Activated CD4-positive, CD25-positive, alpha-beta regulatory T cell treated with anti-CD3 and anti-CD28 coated beads, Interleukin-2, amount 50 U/mL, for 72 hours (primary cell): ENCODE results near the gene ARHGEF3.

Experiments
- DNase-seq: peaks from one replicate; pipeline ENCODE4 v3.0.0; 2021

The ARHGEF3 gene

DNA sequence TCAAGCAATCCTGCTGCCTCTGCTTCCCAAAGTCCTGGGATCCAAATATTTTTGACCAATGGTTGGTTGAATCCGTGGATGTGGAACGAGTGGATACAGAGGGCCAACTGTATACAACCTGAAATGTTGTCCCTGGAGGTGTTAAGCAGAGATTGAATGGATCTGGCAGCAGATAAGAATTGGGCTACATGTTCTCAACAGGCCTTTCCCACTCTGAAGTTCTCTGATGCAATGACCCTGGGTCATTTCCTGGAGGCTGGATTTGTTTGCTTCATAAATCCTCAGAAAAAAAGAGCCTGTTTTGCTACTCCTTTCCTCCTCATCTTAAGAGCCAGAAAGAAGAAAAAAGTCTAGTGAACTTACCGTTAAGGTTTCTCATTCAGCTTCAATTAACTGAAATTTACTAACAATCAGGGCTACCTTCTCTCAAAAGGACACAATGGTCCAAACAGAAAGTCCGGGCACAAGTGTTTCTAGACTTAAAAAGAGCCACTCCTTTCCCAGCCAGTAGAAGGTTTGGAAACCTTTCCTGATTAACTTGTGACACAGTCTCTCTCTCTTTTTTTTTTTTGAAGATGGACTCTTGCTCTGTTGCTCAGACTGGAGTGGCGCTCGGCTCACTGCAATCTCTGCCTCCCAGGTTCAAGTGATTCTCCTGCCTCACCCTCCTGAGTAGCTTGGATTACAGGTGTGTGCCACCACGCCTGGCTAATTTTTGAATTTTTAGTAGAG, 6.5 kb downstream of the ARHGEF3 start:
- DNase-seq: no peak

DNA sequence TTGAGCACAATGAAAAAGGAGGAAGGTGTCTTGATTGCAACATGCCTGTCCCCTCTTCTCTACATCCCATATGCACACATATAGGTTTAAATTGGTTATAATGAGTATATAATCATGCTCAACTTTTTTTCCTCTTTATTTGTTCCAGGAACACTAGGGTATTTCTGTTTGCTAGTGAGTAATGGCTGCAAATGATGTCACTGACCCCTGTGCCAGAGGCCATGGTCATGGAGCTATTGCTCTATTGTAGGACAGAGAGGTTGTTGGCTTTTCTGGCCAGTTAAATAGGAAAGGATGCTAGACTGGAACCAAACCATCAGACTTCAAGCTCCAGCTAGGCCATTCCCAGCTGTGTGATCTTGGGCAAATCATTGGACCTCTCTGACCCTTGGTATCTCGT, 9.6 kb downstream of the ARHGEF3 start:
- DNase-seq: no peak

DNA sequence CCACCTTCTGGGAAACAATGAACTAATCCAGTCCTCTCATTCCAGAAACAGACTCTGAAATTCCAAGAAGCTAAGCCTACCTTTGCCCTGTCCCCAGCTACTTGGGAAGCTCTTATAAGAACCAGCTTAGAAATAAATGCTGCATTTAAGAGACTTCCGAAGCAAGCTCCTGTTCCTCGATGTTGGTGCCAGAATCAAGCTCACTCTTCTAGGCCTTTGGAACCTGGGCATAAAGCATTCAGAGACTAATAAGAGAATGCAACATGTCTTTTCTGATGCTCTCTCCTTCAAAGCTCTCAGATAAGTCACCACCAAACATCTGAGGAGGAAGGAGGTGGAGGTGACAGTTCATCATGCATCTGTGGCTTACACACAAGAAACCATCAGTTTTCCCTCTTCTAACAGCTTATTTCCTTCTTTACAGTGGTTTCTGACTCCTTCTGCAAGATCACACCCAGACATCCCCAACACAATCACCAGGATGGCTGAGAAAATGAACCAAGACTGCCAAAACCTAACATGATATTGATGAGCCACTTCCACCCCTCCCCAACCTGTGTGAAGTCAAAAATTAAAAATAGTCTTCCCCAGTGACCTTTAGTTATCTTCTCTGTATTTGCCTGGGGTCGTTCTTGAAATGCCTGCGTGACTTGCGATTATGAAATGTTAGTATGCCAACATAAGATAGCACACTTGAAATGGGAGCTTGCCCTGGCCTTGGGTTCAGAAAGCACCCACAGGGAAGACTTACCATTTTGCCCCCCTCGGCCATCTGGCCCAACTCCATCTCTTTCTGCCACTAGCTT, 11.5 kb downstream of the ARHGEF3 start:
- DNase-seq: no peak

DNA sequence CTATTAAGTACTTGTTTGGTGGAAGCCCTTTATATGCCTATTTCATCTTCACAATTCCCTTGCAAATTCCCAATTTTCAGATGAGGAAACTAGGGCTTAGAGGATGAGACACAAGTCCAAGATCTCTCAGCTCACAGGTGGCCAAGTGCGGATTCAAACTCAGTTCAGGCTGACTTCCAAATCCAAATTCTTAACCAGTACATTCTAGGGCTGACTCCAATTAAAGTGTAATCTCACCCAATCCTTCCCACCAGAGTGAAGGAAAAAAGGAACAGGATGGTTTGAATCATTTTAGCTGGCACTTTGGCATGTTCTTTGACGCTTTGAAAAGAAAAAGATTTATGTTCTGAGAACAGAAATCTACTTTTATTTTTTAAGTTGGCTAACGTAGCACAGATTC, 12.7 kb downstream of the ARHGEF3 start:
- DNase-seq: no peak

DNA sequence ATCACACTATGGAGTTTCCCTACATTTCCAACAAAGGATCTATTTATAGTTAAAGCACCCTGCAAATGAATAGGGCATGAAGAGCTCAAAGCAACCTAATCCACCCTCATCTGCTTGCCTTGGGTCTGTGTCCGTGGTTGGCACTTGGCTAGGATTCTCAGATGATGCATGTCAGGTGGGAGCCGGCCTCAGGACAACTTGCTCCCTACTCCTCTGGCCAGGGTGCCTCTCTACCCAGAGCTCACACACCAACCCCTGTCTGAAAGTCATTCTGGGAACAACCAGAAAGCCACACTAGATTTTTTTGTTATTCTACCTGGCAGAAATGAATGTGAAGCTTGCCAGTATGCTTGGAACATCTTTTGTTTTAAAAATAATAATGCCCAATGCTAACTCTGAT, 13.2 kb downstream of the ARHGEF3 start:
- DNase-seq: no peak

DNA sequence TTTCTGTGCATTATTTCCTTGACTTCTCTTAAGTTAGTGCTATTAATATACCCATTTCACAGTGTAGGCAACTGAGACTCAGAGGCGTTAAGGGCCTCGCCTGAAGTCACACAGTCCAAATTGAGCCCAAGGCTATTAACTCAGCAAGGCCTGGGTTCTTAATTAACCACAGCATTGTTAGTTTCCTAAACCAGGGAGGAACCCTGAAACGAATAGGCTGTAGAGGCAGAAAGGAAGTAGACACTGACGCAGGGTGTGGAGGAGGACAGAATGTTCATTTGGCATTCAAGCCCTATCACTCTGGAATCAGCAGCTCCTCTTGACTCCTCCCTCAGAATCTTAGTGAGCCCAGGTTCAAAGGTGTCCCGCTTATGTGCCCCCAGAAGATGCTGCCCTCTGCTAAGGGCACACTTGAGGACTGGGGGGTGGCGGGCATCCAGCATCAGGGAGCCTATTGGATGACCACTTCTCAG, 13.9 kb downstream of the ARHGEF3 start:
- no peak for DNase-seq

DNA sequence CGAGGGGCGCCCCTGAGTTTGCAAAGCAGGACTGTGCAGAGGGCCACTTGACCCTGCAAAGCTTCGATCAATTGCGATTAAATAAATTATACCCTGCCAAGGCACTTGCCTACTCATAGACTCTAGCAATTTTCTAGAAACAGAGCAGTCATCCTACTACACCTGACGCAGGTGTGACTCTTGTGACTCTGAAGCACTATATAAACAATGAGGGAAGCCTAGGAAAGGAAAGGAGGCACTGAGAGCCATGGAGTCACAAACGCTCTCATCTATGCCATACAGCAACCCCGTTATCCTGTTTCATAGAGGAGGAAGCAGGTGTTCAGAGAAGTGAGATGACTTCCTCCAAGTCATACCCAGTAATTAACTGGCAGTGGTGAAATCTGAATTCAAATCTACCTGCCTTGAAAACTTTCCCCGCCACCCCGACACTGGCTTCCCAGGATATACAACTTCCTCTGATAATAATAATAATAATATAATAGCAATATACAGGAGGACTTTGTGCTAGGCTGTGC, 14.4 kb downstream of the ARHGEF3 start:
- DNase-seq: no peak

DNA sequence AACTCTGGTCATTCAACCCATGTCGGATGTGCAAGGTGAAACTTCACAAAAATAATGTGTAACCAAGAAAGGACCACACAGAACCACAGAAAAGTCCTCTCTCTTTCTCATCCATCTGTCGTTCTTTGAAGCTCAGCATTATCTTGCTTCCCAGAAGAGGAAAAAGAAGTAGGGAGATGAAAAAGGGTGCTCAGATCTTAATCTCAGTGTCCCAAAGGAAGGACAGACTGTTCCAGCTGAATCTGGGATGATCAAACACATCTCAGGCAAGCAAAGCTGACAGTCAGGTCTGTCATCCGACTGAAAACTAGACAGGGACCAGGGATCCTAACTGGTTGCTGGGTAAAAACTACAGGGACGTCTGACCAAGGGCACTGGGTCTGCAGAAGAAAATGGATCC, 16.2 kb downstream of the ARHGEF3 start:
- DNase-seq: no peak

DNA sequence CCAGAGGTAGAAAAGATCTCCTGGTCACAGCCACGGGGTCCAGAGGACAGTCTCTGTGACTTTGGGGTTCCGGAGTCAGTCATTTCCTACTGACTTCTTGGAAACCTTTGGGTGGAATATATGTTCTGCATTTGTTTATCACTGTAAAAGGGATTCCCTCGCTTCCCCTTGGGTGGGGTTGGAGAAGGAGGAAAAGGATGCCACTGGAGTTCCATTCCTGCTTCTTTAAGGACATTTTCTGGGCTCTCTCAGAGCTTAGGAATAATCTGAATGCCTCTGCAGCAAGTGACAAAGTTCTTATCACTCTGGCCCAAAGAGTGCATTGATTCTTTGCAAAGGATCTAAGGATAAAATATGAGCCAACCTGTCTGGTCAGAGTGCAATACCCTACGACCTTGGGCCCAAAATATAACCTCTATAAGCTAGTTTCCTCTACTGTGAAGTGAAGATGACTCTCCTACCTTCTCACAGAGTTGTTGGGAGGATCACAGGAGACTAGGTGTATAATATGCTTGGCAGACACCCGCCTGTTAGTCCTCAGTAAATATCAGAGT, 17.2 kb downstream of the ARHGEF3 start:
- DNase-seq: no peak

DNA sequence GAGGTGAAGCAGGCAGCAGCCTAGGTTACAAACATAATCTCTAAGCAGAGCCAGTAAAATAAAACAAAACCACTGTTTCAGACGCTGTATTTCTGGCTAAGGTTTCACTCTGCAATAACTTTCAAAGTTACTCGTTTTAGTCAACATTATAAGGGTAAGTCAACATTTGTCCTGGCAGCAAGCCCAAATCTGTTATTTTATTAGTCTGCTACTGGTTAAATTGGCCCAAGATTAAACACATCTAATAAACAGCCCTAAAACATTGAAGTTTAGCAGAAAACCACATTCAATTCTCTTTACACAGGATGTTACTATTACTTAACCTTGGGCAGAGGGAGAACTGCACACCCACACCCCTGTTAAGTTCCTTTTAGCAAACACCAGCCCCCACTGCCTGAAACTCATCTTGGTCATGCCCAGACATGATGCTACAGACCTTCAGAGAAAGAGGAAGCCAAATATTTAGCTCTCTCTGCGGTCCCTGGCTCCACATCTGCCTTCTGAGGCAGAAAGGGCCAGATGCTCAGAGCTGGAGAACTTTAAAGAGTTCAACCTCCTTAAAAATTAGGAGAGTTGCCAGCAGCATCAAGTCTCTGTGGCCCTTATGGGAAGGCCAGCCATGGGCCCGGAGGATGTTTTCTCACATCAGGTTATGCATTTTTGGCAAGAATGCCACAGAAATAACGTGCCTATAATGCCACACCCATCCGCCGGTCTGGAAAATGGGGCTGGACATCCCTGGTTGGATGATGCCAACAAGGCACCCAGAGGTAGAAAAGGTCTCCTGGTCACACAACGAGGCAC, 17.9 kb downstream of the ARHGEF3 start:
- peak; percentile 57 for DNase-seq

DNA sequence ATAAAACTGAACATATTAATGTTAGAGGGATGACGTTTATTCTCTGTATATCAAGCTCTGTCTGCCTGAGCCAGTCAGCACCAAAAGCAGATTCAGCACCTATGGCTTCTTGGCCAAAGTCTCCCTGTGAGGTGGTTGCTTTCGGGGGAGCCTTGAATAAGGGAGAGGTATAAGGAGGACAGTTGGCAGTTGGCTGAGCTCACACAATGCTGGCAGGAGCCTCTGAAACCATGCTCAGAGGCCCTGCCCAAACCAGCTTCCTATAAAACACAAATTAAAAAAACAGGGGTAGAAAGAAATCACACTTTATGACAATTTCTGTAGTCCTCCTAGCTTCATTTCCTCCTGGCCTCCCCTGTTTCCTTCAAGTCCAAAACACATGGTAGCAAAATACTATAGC, 18.8 kb downstream of the ARHGEF3 start:
- no peak for DNase-seq

DNA sequence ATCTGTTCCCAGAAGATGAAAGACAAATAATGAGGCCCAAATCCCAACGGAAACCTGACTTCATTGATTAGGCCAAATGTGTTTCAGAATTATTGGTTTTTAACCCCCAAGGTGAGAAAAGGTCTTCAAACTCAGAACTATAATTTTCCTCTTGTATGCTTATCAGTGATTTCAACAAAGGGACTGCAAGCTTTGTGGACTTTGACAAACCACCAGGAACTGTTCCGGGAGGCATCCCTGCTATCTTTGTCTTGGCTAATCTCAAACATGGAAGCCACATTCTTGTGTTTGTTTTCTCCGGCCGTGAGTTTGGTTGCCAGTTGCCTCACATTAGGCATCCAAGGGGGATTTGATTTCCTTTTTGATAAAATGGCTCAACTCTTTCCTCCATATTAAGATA, 19.5 kb downstream of the ARHGEF3 start:
- DNase-seq: no peak

DNA sequence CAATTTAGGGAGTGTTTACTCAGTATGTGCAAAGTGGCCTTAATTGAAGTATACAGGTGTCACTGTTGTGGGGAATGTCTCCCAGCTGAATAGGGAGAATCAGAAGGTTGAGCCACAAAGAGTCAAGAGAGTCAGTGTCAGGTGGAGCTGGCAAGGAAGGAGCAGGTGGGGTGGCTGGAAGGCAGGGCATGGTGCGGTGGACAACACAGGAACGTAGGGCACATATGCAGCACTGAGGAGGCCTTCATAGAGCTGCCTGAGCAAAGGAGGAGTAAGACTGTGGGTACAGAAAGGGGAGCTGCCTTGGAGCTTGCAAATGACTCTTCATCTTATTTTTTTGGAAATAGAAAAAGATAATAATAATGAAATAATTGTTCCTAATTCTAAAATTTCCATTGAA, 20.0 kb downstream of the ARHGEF3 start:
- no peak for DNase-seq

DNA sequence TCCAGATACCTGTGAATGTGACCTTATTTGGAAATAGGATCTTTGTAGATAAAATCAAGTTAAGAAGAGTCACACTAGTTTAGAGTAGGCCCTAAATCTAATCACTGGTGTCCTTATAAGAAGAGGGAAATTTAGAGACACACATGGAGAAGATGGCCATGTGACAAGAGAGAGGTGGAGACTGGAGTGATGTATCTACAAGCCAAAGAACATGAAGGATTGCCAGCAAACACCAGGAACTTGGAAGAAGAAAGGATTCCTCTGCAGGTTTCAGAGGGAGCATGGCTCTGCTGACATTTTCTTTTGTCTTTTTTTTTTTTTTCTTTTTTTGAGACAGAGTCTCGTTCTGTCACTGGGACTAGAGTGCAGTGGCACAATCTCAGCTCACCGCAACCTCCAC, 20.8 kb downstream of the ARHGEF3 start:
- no peak for DNase-seq

DNA sequence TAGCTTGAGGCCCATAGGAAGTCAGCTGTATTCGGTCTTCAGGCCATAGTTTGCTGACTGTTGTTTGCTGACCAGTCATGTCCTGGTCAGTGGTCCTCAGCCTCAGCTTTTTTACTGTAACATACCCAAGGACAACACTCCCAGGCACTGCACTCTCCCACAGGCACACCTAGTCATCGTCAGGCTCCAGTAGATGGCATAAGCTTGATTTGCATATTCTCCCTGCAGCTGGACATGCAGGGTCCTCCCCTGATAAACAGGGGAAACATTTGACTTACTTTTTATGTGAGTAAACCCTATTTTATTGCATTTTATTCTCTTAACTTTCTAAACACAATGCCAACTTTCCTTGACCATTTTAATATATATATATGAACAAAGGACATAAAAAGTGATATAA, 22.9 kb downstream of the ARHGEF3 start:
- DNase-seq: no peak

DNA sequence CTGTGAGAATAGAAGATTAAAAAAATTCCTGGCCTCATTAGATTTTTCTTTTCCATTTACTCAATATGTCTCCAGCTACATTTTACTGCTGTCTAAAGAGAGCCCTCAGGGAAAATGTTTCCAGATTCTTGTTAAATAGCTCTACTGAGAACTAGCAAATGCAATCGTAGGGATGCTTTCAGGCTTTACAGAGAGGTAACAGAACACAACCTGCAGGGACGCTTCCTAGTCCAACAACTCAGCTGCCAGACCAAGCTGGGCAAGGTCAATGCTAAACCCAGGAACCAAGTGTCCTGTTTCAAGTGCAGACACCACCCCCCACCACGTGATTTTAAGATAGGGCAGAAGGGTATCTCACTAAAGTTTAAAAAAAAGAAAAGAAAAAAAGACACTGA, 25.2 kb downstream of the ARHGEF3 start:
- DNase-seq: no peak

DNA sequence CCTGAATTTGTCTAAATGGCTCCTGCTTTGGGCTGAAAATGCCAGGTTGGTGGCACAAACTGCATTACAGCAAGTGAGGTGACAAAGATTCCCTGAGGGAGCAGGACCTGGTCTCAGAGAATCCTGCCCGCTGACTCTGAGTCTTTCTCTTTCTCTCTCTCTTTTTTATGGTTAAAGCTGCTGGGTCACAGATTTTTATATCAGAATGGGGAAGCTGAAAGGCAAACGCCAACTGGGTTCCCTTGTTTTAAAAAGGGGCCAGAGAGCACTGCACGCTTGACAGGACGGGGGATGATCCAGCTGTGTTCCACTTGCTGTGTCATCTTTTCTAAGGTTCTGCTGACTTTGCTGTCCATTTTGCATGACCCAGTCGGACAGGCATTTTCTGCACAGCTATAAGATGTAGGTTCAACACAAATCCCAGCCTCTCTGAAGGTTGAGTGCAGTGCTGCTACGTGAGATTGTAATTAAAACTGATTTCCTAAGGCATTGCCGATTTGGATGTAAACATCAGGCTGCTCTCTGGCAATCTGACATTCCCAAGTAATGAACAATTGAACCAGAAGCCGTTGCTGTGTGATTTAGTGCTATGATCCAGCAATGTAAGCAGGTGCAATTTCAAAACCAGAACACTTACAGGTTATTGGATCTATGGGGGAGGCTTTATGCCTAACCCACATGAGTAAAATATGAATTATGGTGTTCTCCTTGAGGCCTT, 25.8 kb downstream of the ARHGEF3 start:
- no peak for DNase-seq

DNA sequence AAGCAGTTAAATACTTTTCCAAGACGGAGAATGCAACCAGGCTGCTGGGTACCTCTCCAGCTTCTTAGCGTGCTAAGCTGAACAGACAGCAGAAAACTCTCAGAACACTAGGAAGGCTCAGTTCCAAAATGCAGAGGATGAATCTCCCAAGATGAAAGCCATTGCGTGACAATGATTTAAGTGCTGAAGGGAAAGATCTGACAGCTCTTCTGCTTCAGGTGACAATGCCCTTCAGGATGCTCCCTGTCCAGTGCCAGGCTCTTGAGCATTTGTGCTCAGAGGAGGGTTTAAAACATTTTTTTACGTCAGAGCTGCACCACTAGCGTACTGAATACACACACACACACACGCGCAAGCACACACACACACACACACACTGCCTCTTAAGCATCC, 26.3 kb downstream of the ARHGEF3 start:
- no peak for DNase-seq

DNA sequence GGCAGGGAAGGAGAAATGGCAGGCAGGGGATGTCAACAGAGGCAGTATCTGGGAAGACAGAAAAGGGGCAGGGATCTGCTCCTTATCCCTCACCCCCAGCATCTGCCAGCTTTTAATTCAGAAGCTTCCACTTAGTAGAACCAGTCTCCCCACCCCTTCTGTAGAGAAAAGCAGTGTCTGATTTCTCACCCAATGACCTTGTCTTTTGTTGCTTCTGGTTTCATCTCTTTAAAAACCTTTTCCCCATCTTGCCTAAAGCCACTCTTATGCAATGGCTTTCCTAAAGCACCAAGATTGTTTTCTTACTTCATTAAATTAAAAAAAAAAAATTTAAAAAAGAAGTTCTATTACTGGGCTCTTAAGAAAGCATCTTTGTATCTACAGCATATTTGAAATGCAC, 27.8 kb downstream of the ARHGEF3 start:
- no peak for DNase-seq

DNA sequence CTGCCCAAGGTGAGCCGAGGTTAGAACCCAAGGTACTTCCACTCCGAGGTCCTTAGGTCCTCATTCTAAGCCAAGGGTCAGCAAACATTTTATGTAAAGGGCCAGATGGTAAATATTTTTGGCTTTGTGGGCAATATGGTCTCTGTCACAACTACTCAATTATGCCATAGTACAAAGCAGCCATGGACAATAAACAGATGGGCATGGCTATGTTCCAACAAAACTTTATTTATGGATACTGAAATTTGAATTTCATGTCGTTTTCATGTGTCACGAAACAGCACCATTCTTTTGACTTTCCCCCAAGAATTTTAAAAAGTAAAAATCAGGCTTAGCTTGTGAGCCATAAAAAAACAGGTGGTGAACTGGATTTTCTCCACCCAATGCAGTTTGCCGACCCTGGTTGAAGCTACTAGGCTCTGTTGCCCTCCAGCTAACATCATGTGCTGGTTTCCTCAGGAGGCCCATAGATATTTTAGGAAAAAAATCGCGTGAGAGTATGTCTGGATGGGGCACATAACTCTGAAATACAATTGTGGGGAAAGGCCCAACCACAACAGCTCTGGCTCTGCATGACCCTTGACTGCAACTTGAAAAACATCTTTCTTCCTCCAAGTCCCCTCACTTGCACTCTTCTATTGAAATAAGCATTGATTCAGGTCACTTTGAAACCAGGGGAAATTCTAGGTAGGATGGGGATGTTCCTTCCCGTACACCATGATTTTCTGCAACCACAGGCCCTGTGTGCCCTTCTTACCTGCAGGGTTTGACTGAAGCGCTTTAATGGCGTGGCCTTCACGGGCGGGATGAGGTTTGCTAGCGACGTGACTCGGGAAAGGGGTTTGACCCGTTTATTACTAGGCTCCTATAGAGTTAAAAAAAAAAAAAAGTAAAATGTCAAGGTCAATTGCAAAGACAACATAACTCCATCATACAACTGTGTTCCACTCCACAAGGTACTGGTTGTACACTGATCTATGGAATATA, 28.5 kb downstream of the ARHGEF3 start:
- DNase-seq: no peak

DNA sequence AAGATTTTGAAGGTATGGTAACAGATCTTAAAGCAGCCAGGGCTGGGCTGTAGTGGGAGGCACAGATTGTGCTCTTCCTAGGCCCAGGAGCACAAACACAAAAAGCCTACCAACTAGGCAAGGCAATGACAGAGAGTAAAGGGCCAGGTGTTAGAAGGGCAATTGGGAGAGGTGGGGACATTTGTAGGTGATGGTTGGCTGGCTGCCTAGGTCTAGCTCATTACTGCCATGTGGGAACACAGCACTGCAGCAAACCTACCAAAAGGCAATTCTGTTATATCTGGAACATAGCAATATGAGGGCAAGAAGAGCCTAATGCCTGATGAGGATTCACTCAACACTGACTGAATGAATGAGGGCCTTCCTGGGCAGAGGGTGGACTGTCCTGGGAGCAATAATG, 30.4 kb downstream of the ARHGEF3 start:
- no peak for DNase-seq
